HG03175 (cell line): ENCODE measurements around the gene SORL1.
"Not testable (repeated sequence)": the region's sequence is repeated elsewhere in the genome, so short reads cannot be mapped to it uniquely, and the experiment has no call there.

ENCODE experiments used
- ATAC-seq: cut with Tn5 transposase; IDR thresholded peaks from one replicate; pipeline ENCODE4 v1.9.1; 2021; ENCODE audit warnings: mild to moderate bottlenecking, moderate library complexity; ENCODE audit not compliant: unreplicated experiment

Gene SORL1

DNA sequence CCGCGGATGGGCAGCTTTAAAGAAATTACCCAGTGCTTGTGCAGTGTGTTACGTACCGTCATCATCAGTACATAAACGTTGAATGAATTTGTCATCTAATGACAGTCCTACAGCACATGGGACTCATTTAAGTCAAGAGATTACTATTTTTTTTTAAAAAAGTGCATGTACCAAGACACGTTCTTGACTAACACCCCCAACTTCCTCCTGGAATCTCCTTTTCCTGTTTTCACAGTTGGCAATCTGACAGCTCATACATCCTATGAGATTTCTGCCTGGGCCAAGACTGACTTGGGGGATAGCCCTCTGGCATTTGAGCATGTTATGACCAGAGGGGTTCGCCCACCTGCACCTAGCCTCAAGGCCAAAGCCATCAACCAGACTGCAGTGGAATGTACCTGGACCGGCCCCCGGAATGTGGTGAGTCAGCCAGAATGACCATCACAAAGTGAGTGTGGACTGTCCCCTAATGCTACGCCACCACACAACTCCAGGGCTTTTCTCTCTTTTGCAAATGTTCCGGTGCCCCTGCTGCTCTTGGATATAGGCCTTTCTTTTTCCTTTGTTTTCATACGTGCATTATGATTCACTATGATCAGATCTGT is 162.6 kb downstream of the SORL1 start:
- ATAC-seq, result no peak

DNA sequence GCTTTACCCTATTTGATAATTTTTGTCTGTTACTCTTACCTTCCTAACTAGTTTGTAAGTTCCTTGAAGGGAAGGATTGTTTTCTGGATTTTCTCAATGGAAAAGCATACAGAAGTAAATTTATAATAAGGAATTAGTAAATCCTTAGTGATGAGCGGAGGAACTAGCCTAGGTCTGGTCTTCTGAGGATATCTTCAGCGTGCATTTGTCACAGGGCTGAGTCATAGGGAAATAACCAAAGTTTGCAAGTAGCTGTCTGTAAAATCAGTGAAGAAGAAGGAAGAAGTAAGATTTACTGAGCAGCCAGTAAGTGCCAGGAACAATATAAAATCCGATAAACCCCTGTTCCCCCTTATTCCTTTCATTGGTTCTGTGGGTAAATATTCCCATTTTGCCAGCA is 163.4 kb downstream of the SORL1 start:
- no peak for ATAC-seq

DNA sequence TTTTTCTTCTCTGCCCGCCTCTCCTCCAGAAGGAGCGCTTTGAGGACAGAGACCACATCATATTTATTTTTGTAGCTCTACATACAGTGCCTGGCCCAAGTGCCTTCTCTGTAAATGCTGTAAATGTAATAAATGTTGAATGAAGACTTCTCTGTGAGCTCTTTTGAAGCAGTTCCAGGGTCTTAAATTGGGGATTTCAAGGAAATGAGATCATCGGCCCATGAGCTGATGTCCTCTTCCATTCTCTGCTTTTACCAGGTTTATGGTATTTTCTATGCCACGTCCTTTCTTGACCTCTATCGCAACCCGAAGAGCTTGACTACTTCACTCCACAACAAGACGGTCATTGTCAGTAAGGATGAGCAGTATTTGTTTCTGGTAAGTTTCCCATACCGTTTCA is 166.4 kb downstream of the SORL1 start:
- ATAC-seq, result no peak

DNA sequence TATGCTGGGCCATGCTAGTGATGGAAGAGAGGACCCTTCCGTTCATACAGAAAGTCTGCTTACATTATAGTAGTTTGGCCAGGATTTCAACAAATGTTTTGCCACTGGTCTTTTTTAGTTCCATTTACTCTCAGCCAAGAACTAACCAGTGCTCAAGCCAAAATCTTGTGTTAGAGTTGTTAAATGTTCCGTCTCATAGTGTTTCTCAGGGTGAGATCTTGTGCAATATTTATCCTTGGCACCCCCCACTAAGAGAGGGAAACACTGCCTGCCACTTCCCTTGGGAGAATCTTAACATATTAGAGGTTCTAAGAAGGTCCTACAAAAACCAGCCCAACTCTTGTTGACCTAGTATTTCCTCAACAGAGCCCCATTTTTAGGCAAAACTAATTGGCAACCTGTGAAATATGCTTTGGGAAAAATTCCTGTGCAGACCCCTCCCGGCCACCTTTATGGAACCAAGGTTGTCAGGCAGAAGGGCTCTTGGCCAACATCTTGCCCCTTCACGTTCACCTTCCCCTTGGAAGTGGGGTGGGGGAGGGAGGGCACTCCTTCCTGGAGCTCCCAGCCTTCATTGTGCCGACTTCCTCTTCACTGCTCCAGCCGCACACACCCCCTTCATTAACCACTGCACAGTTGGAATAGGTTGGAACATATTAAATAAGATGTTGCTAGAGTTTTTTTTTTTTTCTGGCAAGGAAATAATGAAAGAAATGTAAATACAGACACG is 173.8 kb downstream of the SORL1 start:
- no peak for ATAC-seq

DNA sequence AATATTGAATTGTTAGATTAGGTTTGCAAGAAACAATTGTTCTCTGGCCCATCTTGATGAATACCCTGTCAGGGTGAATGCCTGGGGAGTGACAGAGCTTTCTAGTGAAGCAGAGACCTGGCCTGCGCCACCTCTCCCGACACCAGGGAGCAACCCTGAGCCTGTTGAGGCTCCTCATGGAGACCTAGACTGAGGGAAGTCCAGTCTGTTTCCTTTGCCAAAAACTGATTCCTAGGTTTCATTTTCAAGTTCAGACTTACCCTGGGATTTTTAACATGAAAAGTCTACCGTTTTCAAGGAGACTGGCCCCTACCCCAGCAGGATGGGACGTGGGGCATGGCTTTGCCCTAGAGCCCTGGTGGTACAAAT is 174.4 kb downstream of the SORL1 start:
- ATAC-seq, result no peak

DNA sequence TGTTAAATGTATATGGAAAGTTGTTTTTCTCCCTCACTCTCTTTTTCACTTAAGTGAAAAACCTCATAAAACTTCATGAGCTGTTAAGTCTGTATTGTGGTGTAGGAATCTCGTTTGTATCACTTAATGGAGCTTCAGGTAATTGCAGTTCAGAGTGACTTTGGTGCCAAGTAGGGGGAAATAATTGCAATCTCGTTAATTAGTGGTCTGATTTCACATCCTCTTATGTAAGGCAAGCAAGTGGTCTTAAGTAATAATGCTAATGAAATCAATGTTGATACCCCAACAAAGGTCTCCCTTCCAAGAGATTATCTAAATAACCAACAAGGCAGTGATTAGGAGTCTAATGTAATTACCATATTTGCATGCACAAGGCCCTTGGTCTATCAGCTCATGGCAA is 174.9 kb downstream of the SORL1 start:
- ATAC-seq, result no peak

DNA sequence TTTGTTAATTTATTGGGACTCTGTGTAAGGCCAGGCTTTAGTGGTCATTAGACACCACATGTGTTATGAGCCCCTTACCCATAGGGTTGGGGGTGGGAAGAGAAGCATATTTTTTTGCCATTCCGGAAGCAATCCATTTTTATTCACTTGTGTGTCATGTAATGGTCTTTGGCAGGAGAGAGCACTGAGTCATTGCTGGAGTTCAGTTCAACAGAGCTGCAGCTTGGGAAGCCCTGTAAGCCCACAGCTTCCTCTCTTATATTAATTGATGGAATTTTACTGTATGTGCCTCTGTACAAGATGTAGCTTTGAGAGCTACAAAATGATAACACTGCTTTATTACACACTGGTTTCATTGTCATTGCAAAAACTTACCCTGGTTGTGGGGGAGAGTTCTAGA is 177.9 kb downstream of the SORL1 start:
- ATAC-seq, result no peak

DNA sequence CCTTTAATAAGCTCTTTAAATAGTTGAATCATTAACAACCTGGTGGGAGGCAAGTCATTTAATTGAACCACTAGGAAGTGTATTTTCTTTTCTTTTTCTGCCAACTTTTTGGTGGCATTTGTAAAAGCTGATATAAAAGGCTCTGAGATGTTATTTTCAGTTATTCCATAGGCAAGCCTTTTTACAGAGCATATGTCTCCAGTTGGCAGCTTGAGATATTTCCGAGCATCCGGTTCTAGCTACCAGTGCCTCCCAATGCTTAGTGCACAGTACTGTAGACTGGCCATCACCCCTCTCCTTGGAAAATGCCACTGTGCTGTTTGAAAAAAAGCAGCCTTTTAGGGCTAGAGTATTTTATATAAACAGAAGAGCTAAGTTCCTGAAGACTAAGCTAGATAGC is 179.3 kb downstream of the SORL1 start:
- no peak for ATAC-seq

DNA sequence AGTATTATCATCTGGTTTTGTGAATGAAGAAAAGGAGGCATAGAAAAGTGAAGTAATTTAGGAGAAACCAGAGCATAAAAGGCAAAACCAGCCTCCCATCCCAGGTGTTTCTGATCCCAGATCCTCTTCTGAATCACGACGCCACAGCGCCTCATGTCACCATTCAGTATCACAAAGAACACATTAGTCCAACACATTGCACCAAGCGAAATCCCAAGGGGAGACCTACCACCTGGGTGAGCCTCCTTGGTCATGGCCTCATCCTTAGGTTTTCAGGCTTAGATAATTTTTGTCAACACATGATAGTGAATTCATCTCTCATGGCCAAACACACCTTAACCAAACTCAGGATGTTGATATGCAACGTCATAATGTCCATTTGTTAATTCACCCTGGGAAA is 182.2 kb downstream of the SORL1 start:
- no peak for ATAC-seq

DNA sequence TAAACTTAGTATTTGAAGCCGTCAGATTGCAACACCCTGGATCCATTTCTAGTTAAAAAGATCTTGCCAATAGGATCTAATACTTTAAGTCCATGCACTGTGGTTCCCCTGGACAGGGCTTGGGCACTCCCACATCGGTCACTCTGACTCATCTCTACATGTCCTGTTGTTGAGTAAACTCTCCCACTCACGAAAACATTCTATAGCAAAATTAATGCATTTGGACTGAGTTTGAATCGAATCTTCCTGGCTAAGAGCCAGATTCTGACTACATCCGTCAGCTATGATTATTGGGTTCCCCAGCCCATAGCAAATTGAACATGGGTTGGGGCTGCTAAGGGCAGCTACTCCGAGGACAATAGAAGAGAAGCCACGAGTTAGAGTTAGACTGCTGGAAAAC is 182.8 kb downstream of the SORL1 start:
- no peak for ATAC-seq

DNA sequence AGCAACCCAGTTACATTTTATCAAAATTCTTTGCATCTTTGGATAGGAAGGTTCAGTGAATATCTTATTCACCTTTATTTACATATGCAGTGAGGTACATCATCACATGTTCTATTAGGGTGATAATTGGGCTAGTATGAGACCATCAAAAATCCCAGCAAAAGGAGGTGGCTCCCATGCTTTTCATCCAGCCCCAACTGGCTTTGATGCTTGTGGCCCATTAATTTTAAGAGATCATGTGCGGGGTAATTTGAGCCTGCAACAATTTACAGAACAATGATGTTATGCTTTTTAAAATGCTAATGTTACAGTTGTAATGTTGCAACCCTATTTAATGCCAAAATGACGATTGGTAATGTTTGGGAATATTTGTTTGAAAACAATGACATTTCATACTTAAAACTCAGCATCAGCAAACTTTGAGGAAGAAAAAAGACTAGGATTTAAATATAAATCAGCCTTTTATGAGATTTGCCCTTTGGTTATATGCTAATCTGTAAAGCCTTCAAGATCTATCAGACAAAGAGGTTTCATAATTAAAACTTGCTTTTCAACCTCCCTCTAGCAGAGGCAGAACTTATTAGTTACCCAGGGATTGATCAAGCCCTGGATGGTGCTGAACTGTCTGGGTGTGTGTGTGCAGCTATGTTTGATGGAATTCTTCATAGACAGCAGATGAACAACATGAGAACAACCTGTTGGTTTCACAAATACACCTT is 184.1 kb downstream of the SORL1 start:
- ATAC-seq, result no peak

DNA sequence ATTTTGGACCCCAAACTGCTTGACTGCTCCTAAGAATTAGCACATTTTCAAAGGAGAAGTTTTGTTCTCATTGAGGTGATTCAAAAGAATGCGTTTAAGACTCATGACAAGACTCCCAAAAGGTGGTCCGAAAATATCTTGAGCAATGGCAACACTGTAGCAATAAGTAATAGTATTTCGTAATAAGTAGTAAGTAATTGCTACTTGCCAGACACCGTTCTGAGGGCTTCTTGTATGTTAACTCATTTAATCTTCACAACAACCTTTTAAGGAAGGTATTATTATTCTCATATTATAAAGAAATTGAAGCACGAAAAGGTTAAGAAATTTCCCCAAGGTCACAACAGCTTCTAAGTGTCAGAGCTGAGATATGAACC is 184.7 kb downstream of the SORL1 start:
- no peak for ATAC-seq

DNA sequence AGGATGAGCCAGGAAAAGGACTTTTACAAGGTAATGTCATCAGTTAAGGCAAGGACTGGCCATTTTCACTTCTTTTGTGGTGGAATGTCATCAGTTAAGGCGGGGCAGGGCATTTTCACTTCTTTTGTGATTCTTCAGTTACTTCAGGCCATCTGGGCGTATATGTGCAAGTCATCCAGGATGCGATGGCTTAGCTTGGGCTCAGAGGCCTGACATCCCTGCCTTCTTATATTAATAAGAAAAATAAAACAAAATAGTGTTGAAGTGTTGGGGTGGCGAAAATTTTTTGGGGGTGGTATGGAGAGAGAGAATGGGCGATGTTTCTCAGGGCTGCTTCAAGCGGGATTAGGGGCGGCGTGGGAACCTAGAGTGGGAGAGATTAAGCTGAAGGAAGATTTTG is 185.5 kb downstream of the SORL1 start:
- not testable (repeated sequence) for ATAC-seq

DNA sequence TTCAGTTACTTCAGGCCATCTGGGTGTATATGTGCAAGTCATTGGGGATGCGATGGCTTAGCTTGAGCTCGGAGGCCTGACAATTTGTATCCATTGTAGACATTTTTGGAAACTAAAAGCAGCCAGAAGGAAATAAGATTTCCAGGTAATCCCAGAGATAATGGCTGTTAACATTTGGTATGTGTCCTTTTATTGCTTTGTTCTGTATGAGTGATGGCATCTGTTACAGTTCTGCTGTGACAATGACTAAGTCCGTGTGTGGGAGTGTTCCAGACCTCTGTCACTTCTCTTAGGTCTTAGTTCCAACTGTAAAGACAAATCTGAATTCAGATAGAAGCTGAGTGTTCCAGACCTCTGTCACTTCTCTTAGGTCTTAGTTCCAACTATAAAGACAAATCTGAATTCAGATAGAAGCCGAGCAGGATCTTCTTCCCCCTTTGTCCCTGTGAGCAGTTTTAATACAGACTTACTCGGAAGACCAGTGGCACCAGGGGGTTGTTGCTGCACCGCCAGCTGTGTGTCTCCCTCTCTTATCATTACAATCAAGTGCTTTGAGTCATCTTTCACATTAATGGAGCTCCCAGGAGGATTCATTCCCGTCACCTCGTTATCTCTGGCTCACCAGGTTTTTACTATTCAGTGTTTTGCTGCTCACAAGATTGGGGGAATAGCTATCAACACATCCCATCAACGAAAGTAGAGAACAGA is 191.5 kb downstream of the SORL1 start:
- no peak for ATAC-seq

DNA sequence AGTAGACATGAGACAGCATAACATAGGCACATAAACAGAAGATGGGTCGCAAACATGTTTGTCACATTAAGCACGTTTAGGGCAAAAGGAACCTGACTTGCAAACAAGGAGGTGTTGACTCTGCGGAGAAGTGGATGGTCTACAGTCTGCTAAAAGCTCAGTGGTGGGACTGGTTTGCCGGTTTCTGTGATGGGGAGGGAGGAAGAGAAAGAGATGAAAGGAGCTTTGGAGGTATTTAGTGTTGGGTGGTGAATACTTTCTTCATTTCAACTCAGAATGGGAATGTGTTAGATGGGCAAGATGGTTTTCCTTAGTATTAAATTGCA is 192.0 kb downstream of the SORL1 start:
- no peak for ATAC-seq

DNA sequence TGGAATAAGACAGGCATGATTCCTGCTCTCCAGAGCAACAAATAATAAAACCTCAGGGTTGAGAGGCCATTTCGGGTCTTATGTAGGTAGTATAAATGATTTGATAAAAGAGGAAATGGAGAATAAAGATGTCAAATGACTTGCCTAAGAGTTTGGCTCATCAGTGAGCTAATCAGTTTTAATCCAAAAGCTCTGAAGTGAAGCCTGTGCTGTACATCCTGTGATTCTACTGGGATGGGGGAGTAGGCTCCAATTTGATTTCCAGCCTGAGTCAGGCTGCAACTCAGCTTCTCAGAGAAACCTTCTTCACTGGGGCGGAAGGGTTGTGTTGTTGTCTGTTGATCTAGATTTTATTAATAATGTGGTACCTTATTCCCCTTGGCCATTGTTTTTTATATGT is 192.9 kb downstream of the SORL1 start:
- no peak for ATAC-seq

DNA sequence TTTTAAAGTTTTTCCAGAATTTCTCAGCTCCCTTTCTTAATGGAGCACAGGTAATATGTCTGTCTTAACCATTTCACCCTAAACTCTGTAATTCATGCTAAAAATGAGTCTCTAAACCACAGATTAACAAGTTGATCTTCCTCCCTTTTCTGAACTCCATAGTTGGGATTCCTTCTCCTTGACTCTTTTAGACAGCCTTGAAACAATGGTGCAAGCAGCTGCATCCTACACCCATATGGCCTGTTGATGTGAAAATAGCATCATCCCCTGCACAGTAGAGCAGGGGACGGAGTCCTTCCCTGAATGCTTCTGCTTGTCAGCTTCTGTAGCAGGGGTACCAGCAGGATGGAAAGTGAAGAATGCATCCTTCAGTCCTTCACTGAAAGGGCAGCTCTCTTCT is 193.5 kb downstream of the SORL1 start:
- no peak for ATAC-seq

DNA sequence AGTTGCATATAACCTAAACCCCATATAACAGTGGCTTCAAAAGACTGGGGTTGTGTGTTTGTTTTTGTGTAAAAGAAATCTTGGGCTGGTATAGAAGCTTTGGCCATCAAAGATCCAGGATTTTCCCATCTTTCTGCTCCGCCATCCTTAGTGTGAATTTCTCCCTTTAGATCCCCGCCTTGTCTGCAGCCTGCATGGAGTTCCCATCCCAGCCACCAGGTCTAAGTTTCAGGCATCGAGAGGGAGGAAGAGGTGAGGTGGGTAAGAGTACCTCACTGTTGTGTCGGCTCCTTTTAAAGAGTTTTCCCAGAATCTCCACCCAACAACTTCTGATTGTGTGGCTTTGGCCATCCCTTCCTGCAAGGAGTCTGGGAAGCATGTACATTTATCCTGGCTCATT is 196.2 kb downstream of the SORL1 start:
- ATAC-seq, result no peak

DNA sequence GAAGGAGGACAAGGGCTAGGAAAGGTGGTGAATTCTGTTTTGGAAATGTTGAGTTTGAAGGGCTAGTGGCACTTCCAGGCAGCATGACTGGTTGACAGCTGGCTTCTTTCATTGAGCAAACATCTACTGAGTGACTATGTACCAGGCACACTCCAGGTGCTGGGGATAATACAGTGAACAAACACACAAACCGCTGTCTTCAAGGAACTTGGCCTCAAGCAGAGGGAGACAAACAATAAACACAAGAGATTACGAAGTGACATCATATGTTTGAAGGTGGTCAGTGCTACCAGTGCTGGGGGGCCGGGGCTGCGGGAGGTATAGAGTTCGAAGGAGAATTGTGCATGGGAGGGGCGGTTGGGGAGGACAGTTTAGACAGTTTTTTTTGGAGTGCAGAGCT is 197.7 kb downstream of the SORL1 start:
- no peak for ATAC-seq

DNA sequence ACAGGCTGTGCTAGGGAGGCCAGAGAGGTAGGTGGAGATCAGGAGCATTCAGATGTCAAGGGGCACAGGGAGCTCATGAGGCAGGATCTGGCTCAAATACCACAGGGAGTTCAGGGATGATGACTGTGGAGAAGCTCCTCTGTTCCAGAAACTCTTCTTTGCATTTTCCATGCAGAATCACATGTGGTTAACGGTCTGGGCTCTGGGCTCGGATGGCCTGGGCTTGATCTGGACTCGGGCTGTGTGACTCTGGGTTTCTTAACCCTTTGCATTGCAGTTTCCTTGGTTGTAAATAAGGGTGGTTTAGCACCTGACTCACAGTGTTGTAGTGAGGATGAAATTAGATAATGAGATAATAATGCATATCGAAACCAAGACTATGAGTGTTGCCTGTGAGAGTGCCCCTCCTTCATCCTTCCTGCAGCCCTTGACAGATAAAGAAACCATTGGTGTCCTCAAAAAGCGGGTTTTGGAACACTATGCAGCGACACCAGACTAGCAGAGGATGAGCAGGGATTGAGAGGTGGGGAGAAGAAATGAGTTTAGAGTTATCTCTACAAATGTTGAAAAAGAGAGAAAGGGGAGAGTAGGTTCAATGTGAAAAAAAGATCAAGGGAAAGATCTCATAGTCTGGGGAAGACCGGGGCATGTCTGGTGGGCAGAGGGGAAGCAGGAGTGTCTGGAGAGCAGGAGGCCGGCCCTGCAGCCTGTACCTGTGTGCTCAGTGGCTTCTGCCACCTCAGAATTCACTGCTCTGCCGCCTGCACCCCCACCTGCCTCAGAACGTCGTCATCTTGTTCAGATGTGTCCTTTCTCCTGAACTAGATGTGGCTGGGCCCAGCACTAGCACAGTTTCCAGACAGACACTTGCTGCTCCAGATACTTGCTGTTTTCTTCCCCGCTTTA is 198.5 kb downstream of the SORL1 start:
- ATAC-seq, result peak; percentile 45

DNA sequence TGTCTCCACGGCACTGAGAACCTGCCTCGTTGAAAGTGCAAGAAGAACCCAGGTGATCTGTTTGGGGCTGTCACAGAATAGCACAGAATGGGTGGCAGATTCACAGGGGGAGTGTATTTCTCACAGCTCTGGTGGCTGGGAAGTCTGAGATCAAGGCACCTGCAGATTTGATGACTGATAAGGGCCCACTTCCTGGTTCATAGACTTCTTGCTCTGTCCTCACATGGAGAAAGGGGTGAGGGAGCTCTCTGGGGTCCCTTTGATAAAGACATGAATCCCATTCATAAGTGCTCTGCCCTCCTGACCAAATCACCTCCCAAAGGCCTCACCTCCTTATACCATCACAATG is 199.1 kb downstream of the SORL1 start:
- ATAC-seq, result no peak
